A549 (cell line): ENCODE data around the gene PRKD1. TPM values are rescaled to one million over a fixed set of nuclear protein-coding genes. Genes with fewer than 3 reads are reported as not detected.

ENCODE experiments used
- ATAC-seq, 2 experiments: fragments of 200-7000 bp in 1 of 2; fragments of >200 bp in 1 of 2; cut with Nextera tagmentation in 1 of 2; cut with Tn5 transposase in 1 of 2; 3 replicates each; pipeline versions ENCODE4 v1.8.0 to v1.9.1; 2018 to 2020; ENCODE audit warnings: mild to moderate bottlenecking in 1 of 2, moderate library complexity in 1 of 2
- CTCF ChIA-PET: fragments of 300-600 bp; sonication (Branson Sonifier 250); formaldehyde crosslinking; extraction: SDS; loops from one replicate; lab custom pipeline; 2021; ENCODE audit warnings: antibody characterized with exemption, inconsistent platforms; lab: Yijun Ruan, JAX
- POLR2A ChIA-PET: fragments of 350-600 bp; formaldehyde crosslinking; extraction: SDS; loops from one replicate; lab custom pipeline; 2021; ENCODE audit warnings: antibody characterized with exemption, inconsistent platforms; lab: Yijun Ruan, JAX
- DNase-seq, 2 experiments: peaks; one replicate each; pipeline versions ENCODE4 v3.0.0 to v3.0.0-alpha.2; 2011 to 2016; ENCODE audit warnings: low read depth in 1 of 2, low spot score in 1 of 2
- FAIRE-seq: peaks from 2 replicates; lab custom pipeline; 2011; peaks lifted over from hg19 to GRCh38; lab: Jason Lieb, UNC
- H3K27ac ChIP-seq, 2 experiments: fragments of >200 bp; sonication (Bioruptor Twin); formaldehyde crosslinking; 3 replicates each; pipeline ENCODE4 v1.5.1; 2016 to 2017
- H3K4me1 ChIP-seq: fragments of >200 bp; sonication (Bioruptor Twin); formaldehyde crosslinking; 3 replicates; pipeline ENCODE4 v1.6.1; 2016
- H3K4me2 ChIP-seq: fragments of >200 bp; sonication (Bioruptor Twin); formaldehyde crosslinking; 3 replicates; pipeline ENCODE4 v1.6.1; 2016
- H3K4me3 ChIP-seq: fragments of >200 bp; sonication (Bioruptor Twin); formaldehyde crosslinking; 3 replicates; pipeline ENCODE4 v1.5.1; 2016
- H3K9me3 ChIP-seq: fragments of >200 bp; sonication (Bioruptor Twin); formaldehyde crosslinking; 3 replicates; pipeline ENCODE4 v1.6.1; 2016
- BHLHE40 ChIP-seq: IDR thresholded peaks from 2 replicates; pipeline ENCODE4 v1.6.1; 2012; ENCODE audit warnings: low read depth, low read length, inconsistent platforms
- CBX2 ChIP-seq: fragments of 200-600 bp; sonication (generic); IDR thresholded peaks from 2 replicates; pipeline ENCODE4 v1.6.1; 2016; ENCODE audit warnings: low read depth, mild to moderate bottlenecking, borderline replicate concordance
- CHD2 ChIP-seq: fragments of 150-350 bp; IDR thresholded peaks from 2 replicates; pipeline ENCODE4 v1.6.1; 2014; ENCODE audit warnings: low read length; ENCODE audit not compliant: partially characterized antibody
- EP300 ChIP-seq, 2 experiments: fragments of >200 bp; sonication (Bioruptor Twin); formaldehyde crosslinking; IDR thresholded peaks; 2 replicates in 1 of 2; 3 replicates in 1 of 2; pipeline ENCODE4 v1.6.1; 2016 to 2017
- FOSL2 ChIP-seq, 2 experiments: fragments of 450-650 bp in 1 of 2; fragments of >200 bp in 1 of 2; sonication (Bioruptor Twin) in 1 of 2; formaldehyde crosslinking; IDR thresholded peaks; 2 replicates each; pipeline versions ENCODE4 v1.5.0 to v1.6.1; 2016 to 2020; ENCODE audit warnings: mild to moderate bottlenecking in 1 of 2, moderate library complexity in 1 of 2
- FOXS1 ChIP-seq: fragments of 250-450 bp; sonication (Bioruptor Pico); IDR thresholded peaks from 2 replicates; pipeline ENCODE4 v1.5.0; 2020; ENCODE audit warnings: mild to moderate bottlenecking, moderate library complexity
- GATA3 ChIP-seq: IDR thresholded peaks from 2 replicates; pipeline ENCODE4 v1.6.1; 2012; ENCODE audit warnings: borderline replicate concordance
- HES2 ChIP-seq: fragments of >200 bp; sonication (Bioruptor Twin); formaldehyde crosslinking; IDR thresholded peaks from 2 replicates; pipeline ENCODE4 v1.6.1; 2016
- HEYL ChIP-seq: fragments of 250-450 bp; sonication (Bioruptor Pico); IDR thresholded peaks from 2 replicates; pipeline ENCODE4 v1.8.0; 2021; ENCODE audit warnings: mild to moderate bottlenecking, moderate library complexity
- HOXA7 ChIP-seq: fragments of 250-450 bp; sonication (Bioruptor Pico); IDR thresholded peaks from 2 replicates; pipeline ENCODE4 v1.5.0; 2020; ENCODE audit warnings: mild to moderate bottlenecking, moderate library complexity
- HOXB13 ChIP-seq: fragments of 250-450 bp; sonication (Bioruptor Pico); IDR thresholded peaks from 2 replicates; pipeline ENCODE4 v1.5.0; 2020; ENCODE audit warnings: low read depth, mild to moderate bottlenecking, moderate library complexity
- KDM1A ChIP-seq: fragments of 200-600 bp; sonication (generic); IDR thresholded peaks from 2 replicates; pipeline ENCODE4 v1.6.1; 2016; ENCODE audit warnings: low read depth, mild to moderate bottlenecking
- KDM5A ChIP-seq: fragments of 200-600 bp; sonication (generic); IDR thresholded peaks from 2 replicates; pipeline ENCODE4 v1.6.1; 2016; ENCODE audit warnings: antibody characterized with exemption, mild to moderate bottlenecking
- MAZ ChIP-seq: fragments of 150-350 bp; IDR thresholded peaks from 2 replicates; pipeline ENCODE4 v1.6.1; 2014; ENCODE audit warnings: antibody characterized with exemption, low read depth, low read length, borderline replicate concordance
- MYC ChIP-seq: IDR thresholded peaks from 2 replicates; pipeline ENCODE4 v1.6.1; 2012; ENCODE audit warnings: mild to moderate bottlenecking, inconsistent platforms, low read length, improper control_type of control experiment, borderline replicate concordance
- NFE2L2 ChIP-seq: fragments of 150-350 bp; conservative IDR thresholded peaks from 2 replicates; pipeline ENCODE4 v1.6.1; 2014; ENCODE audit warnings: low read length
- NR3C1 ChIP-seq: fragments of >200 bp; sonication (Bioruptor Twin); formaldehyde crosslinking; IDR thresholded peaks from 3 replicates; pipeline ENCODE4 v1.6.1; 2017
- PBX3 ChIP-seq: IDR thresholded peaks from 2 replicates; pipeline ENCODE4 v1.6.1; 2012
- POLR2A ChIP-seq: IDR thresholded peaks from 2 replicates; pipeline ENCODE4 v1.6.1; 2012; ENCODE audit warnings: mild to moderate bottlenecking, low read length
- POLR2AphosphoS2 ChIP-seq: conservative IDR thresholded peaks from 2 replicates; pipeline ENCODE4 v1.6.1; 2012; ENCODE audit warnings: low read length, improper control_type of control experiment, inconsistent platforms
- RARB ChIP-seq: fragments of 250-450 bp; sonication (Bioruptor Pico); IDR thresholded peaks from 2 replicates; pipeline ENCODE4 v1.8.0; 2021; ENCODE audit warnings: mild to moderate bottlenecking, moderate library complexity
- RCOR1 ChIP-seq: fragments of 150-350 bp; IDR thresholded peaks from 2 replicates; pipeline ENCODE4 v1.6.1; 2014; ENCODE audit warnings: antibody characterized with exemption, low read length, low read depth
- RFX5 ChIP-seq: fragments of 450-650 bp; IDR thresholded peaks from 2 replicates; pipeline ENCODE4 v1.7.1; 2014; ENCODE audit warnings: antibody characterized with exemption, mild to moderate bottlenecking, moderate library complexity
- RNF2 ChIP-seq: fragments of 200-600 bp; sonication (generic); IDR thresholded peaks from 2 replicates; pipeline ENCODE4 v1.6.1; 2016; ENCODE audit warnings: low read depth, mild to moderate bottlenecking, antibody characterized with exemption, moderate library complexity, borderline replicate concordance
- SREBF2 ChIP-seq: fragments of 450-650 bp; IDR thresholded peaks from 2 replicates; pipeline ENCODE4 v1.6.1; 2014; ENCODE audit warnings: mild to moderate bottlenecking, moderate library complexity
- ZFP36 ChIP-seq: fragments of 450-650 bp; IDR thresholded peaks from 2 replicates; pipeline ENCODE4 v1.6.1; 2014; ENCODE audit warnings: borderline replicate concordance; ENCODE audit not compliant: partially characterized antibody
- ZNF302 ChIP-seq: fragments of 250-450 bp; sonication (Bioruptor Pico); IDR thresholded peaks from 2 replicates; pipeline ENCODE4 v1.9.0; 2021; ENCODE audit warnings: inconsistent platforms, mild to moderate bottlenecking, moderate library complexity
- WGBS: methylation state at CpG from one replicate; pipeline ENCODE4 v1.1.6; 2017; ENCODE audit errors: missing lambda C conversion rate; 5-methylcytosine and 5-hydroxymethylcytosine counted together
- polyA plus RNA-seq, 4 experiments: library from polyadenylated mRNA; depleted of rRNA in 3 of 4; stranded (reverse); fragments of >200 nt; fragmentation: RNase III in 1 of 4; extraction: RNeasy Plus Mini Kit Qiagen cat#74134 plus additional on column Dnase treatment in 1 of 4; gene quantifications; 2 replicates in 3 of 4; 3 replicates in 1 of 4; pipeline ENCODE4 v1.2.3, GENCODE V29; 2011 to 2017
- TF ChIP-seq, protein P1 (sequence below): fragments of 150-350 bp; IDR thresholded peaks from 2 replicates; pipeline ENCODE4 v1.6.1; 2014; ENCODE audit warnings: low read depth, mild to moderate bottlenecking, low read length
- TF ChIP-seq, protein P2 (sequence below): IDR thresholded peaks from 2 replicates; pipeline ENCODE4 v1.6.1; 2012; ENCODE audit warnings: low read depth, borderline replicate concordance

PRKD1 gene
- polyA plus RNA-seq, 2 of the 4 experiments (the other 2 are of a cell fraction): 3.0 to 7.8 TPM

GRCh38 chr14:29650554-29651269, 276.9 kb downstream of the PRKD1 start:
- no peak overlapping the region for H3K4me2 ChIP-seq
- H3K9me3 ChIP-seq: no peaks in the 10 kb centered on the region
- TF ChIP-seq RFX5 (no peak), CBX2 (no peak), BHLHE40 (no peak), SREBF2 (no peak), HOXA7 (CRISPR knock-in tag) (no peak), CHD2 (no peak), KDM5A (no peak), RNF2 (no peak), PBX3 (no peak), ZFP36 (no peak), KDM1A (no peak), FOXS1 (CRISPR knock-in tag) (no peak), RARB (no peak), POLR2AphosphoS2 (no peak), EP300 (IDR thresholded peaks at IDR 0.05) (no peak), ZNF302 (CRISPR knock-in tag) (no peak), NFE2L2 (no peak), MAZ (no peak)
- TF ChIP-seq, protein P1, sequence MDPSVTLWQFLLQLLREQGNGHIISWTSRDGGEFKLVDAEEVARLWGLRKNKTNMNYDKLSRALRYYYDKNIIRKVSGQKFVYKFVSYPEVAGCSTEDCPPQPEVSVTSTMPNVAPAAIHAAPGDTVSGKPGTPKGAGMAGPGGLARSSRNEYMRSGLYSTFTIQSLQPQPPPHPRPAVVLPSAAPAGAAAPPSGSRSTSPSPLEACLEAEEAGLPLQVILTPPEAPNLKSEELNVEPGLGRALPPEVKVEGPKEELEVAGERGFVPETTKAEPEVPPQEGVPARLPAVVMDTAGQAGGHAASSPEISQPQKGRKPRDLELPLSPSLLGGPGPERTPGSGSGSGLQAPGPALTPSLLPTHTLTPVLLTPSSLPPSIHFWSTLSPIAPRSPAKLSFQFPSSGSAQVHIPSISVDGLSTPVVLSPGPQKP: no peak
- 76% methylated on average over 4 of the region's 4 CpGs for WGBS
- ChIA-PET POLR2A (no interaction called here), CTCF (no interaction called here)
- FAIRE-seq: no peak
- H3K27ac ChIP-seq: no peak overlapping the region
- no peak overlapping the region for H3K4me3 ChIP-seq
- no peak for ATAC-seq
- no peaks in the 10 kb centered on the region for H3K4me1 ChIP-seq
- no peak for DNase-seq

DNA sequence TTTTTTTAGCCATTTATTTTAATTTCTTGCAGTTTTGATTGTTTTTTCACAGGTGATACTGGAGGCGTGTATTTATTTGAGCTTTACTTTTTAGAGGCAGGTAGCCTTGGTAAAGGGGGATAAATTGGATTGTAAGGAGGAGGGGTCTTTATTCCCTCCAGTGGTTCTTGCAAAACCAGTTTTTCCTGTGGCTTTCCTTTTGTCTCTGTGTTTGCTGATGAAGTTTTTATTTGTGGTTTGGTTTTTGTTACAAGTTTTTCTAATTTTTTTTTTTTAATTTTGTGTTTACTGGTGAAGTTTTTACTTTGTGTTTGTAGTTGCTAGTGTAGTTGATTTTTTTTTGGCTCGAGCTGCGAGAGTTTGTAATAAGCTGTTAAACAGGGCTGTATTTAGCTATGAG, 278.5 kb downstream of the PRKD1 start:
- H3K27ac ChIP-seq: no peak overlapping the region
- TF ChIP-seq POLR2A: no peak
- TF ChIP-seq PBX3: no peak
- no peak for TF ChIP-seq GATA3
- no peak for TF ChIP-seq FOSL2 (IDR thresholded peaks at IDR 0.05)
- no peak for TF ChIP-seq FOSL2 (CRISPR knock-in tag; IDR thresholded peaks at IDR 0.05)
- TF ChIP-seq NR3C1: no peak
- no peak for TF ChIP-seq CBX2
- no peak for TF ChIP-seq MYC
- TF ChIP-seq SREBF2: no peak
- no peak for TF ChIP-seq HEYL
- no peak for TF ChIP-seq HES2
- TF ChIP-seq HOXB13 (CRISPR knock-in tag): no peak
- no peak for TF ChIP-seq RCOR1
- no peak for TF ChIP-seq HOXA7 (CRISPR knock-in tag)
- TF ChIP-seq, protein P2, sequence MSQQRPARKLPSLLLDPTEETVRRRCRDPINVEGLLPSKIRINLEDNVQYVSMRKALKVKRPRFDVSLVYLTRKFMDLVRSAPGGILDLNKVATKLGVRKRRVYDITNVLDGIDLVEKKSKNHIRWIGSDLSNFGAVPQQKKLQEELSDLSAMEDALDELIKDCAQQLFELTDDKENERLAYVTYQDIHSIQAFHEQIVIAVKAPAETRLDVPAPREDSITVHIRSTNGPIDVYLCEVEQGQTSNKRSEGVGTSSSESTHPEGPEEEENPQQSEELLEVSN: no peak
- ATAC-seq (no peak), FAIRE-seq (no peak), DNase-seq (no peak)
- H3K4me3 ChIP-seq: no peak overlapping the region
- ChIA-PET CTCF (interaction anchor here (1.5 kb wide), 1 partner anchor 10 kb away, joined by 3 read pairs; no protein-coding TSS in a partner anchor), POLR2A (no interaction called here)
- no peak overlapping the region for H3K4me2 ChIP-seq
- 64% methylated on average over 3 of the region's 3 CpGs for WGBS
- H3K4me1 ChIP-seq: no peaks in the 10 kb centered on the region; the same call in 1 of the 3 replicates
- no peaks in the 10 kb centered on the region for H3K9me3 ChIP-seq
